Measurements from ENCODE around the gene RIPK1. TPM values are rescaled to one million over a fixed set of nuclear protein-coding genes. Genes with fewer than 3 reads are reported as not detected.
"Not testable (repeated sequence)": the region's sequence is repeated elsewhere in the genome, so short reads cannot be mapped to it uniquely, and the experiment has no call there.

The RIPK1 gene
- total and polyA plus RNA-seq, 2 of the 8 experiments (the other 6 are each of a cell fraction or from before 2014, with no cell fraction given) = 5.9 to 22.9 TPM

DNA sequence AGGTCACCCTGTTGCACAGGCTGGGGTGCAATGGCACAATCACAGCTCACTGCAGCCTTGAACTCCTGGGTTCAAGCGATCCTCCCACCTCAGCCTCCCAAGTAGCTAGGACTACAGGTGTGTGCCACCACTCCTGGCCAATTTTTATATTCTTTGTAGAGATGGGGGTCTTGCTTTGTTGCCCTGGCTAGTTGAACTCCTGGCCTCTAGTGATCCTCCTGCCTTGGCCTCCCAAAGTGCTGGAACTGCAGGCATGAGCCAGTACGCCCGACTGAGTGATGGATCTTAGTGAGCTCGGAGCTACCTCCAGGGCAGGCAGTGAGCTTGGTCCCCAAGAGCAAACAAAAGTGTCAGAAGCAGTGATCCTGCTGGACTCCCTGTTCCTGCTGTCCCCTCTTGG, 20.3 kb upstream of the RIPK1 start:
- H3K79me1 ChIP-seq (ENCODE audit: low read depth, low read length); H4K91ac ChIP-seq (replicated peaks; ENCODE audit: insufficient read length, low read length); H3K23ac ChIP-seq (ENCODE audit: insufficient read length); H3K4me1 ChIP-seq (replicated peaks in 1 of 4; ENCODE audit: control insufficient read depth in 3 of 4, insufficient read depth in 4 of 4, low read length in 3 of 4); H4K5ac ChIP-seq (ENCODE audit: insufficient read length, low read depth, low read length); H2BK120ac ChIP-seq (replicated peaks; ENCODE audit: low read depth, low read length); H3K27me3 ChIP-seq (replicated peaks in 1 of 4; ENCODE audit: control insufficient read depth in 3 of 4, extremely low read depth in 1 of 4, insufficient read depth in 3 of 4, low read length in 3 of 4); H2BK12ac ChIP-seq (ENCODE audit: low read depth, low read length); H3K9me3 ChIP-seq (ENCODE audit: insufficient read depth in 2 of 2, low read depth in 1 of 2, low read length in 1 of 2); H2AFZ ChIP-seq (ENCODE audit: low read length); H3K23me2 ChIP-seq (ENCODE audit: low read depth, low read length); H3K4me3 ChIP-seq (ENCODE audit: extremely low read depth in 1 of 4, insufficient read depth in 2 of 4, low read depth in 3 of 4, low read length in 4 of 4); H4K20me1 ChIP-seq (replicated peaks in 1 of 2; ENCODE audit: control insufficient read depth in 1 of 2, insufficient read depth in 2 of 2, low read length in 2 of 2); H2AK5ac ChIP-seq (ENCODE audit: low read depth, low read length); H3K56ac ChIP-seq (replicated peaks; ENCODE audit: insufficient read length, low read depth, low read length); H3K79me2 ChIP-seq (ENCODE audit: control insufficient read depth in 1 of 2, insufficient read depth in 2 of 2, low read length in 2 of 2); H2BK15ac ChIP-seq (ENCODE audit: low read length); H3K4me2 ChIP-seq (ENCODE audit: insufficient read depth in 1 of 2, low read depth in 2 of 2, low read length in 2 of 2); FAIRE-seq; H3K18ac ChIP-seq (ENCODE audit: extremely low read depth, low read length); H3K14ac ChIP-seq (ENCODE audit: insufficient read length); H2BK5ac ChIP-seq (ENCODE audit: low read depth, low read length); H3K36me3 ChIP-seq (ENCODE audit: control insufficient read depth in 2 of 4, insufficient read depth in 4 of 4, low read length in 3 of 4); H3K27ac ChIP-seq (ENCODE audit: low read depth, low read length); H3K9ac ChIP-seq (replicated peaks in 1 of 4; ENCODE audit: extremely low read depth in 1 of 4, low read depth in 3 of 4, low read length in 3 of 4); H2BK20ac ChIP-seq (ENCODE audit: low read length); H4K8ac ChIP-seq (ENCODE audit: extremely low read depth, insufficient read depth, low read length); DNase-seq (ENCODE audit: low read depth in 1 of 2, low spot score in 2 of 2); H3K4ac ChIP-seq (replicated peaks; ENCODE audit: insufficient read length, low read depth, low read length): not testable (repeated sequence)
- CTCF ChIA-PET (ENCODE audit: partially characterized antibody) = interaction anchor here (1.0 to 1.8 kb wide), 4 partner anchors 8 to 206 kb away, joined by 3 to 5 read pairs (median 3); no protein-coding TSS in a partner anchor
- POLR2A ChIA-PET (ENCODE audit: partially characterized antibody) = interaction anchor here (1.0 to 2.3 kb wide), 2 partner anchors 21 to 49 kb away, joined by 5 to 6 read pairs; no protein-coding TSS in a partner anchor
- WGBS, 2 experiments (ENCODE audit: extremely low coverage in 1 of 2, insufficient coverage in 1 of 2, insufficient read length in 1 of 2, insufficient replicate concordance in 2 of 2, low coverage in 1 of 2, low lambda C conversion rate in 2 of 2, missing lambda C conversion rate in 1 of 2) = 96% methylated on average over 4 of the region's 4 CpGs; no CpG with 5 or more reads in 1 of the 2 experiments
